ENCODE results near the gene WDFY3. TPM values are rescaled to one million over a fixed set of nuclear protein-coding genes. Genes with fewer than 3 reads are reported as not detected.

WDFY3 gene
- total and polyA plus RNA-seq, 9 of the 15 experiments (the other 6 are each of a cell fraction or from before 2014, with no cell fraction given), result 0.58 to 13.5 (median 9.4) TPM

GRCh38 chr4:84855774-84856173, 110.7 kb downstream of the WDFY3 start (continued):
- TF ChIP-seq ZBTB34 (CRISPR knock-in tag; IDR thresholded peaks at IDR 0.05), result no peak

GRCh38 chr4:84852081-84852480, 114.4 kb downstream of the WDFY3 start:
- DNase-seq (ENCODE audit: extremely low read depth in 1 of 4, low spot score in 3 of 4) (no peak), ATAC-seq (no peak), FAIRE-seq (no peak)
- CTCF ChIA-PET (ENCODE audit: low intra/inter-chr PET ratio), result no interaction called here
- no TSS peak for BruUV-seq (replicated peaks)
- TF ChIP-seq ZNF668 (CRISPR knock-in tag; IDR thresholded peaks at IDR 0.05) (no peak), CHAMP1 (IDR thresholded peaks at IDR 0.05) (no peak), HMBOX1 (IDR thresholded peaks at IDR 0.05) (no peak), ZNF347 (CRISPR knock-in tag; IDR thresholded peaks at IDR 0.05; ENCODE audit: low read depth) (no peak), PTBP1 (IDR thresholded peaks at IDR 0.05; ENCODE audit: low read depth, low read length) (no peak), CCAR2 (IDR thresholded peaks at IDR 0.05; ENCODE audit: low read depth, low read length) (no peak), SMARCE1 (IDR thresholded peaks at IDR 0.05) (no peak), ZNF311 (CRISPR knock-in tag; IDR thresholded peaks at IDR 0.05) (no peak)
- TF ChIP-seq, protein P1, sequence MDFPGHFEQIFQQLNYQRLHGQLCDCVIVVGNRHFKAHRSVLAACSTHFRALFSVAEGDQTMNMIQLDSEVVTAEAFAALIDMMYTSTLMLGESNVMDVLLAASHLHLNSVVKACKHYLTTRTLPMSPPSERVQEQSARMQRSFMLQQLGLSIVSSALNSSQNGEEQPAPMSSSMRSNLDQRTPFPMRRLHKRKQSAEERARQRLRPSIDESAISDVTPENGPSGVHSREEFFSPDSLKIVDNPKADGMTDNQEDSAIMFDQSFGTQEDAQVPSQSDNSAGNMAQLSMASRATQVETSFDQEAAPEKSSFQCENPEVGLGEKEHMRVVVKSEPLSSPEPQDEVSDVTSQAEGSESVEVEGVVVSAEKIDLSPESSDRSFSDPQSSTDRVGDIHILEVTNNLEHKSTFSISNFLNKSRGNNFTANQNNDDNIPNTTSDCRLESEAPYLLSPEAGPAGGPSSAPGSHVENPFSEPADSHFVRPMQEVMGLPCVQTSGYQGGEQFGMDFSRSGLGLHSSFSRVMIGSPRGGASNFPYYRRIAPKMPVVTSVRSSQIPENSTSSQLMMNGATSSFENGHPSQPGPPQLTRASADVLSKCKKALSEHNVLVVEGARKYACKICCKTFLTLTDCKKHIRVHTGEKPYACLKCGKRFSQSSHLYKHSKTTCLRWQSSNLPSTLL (IDR thresholded peaks at IDR 0.05), result no peak
- TF ChIP-seq, protein P2, sequence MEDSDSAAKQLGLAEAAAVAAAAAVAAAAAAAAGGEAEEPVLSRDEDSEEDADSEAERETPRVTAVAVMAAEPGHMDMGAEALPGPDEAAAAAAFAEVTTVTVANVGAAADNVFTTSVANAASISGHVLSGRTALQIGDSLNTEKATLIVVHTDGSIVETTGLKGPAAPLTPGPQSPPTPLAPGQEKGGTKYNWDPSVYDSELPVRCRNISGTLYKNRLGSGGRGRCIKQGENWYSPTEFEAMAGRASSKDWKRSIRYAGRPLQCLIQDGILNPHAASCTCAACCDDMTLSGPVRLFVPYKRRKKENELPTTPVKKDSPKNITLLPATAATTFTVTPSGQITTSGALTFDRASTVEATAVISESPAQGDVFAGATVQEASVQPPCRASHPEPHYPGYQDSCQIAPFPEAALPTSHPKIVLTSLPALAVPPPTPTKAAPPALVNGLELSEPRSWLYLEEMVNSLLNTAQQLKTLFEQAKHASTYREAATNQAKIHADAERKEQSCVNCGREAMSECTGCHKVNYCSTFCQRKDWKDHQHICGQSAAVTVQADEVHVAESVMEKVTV (CRISPR knock-in tag; IDR thresholded peaks at IDR 0.05), result no peak
- no peaks in the 10 kb centered on the region; the same call in 2 of the 3 replicates for H3K36me3 ChIP-seq (ENCODE audit: control insufficient read depth, insufficient read depth, low read length)
- POLR2A ChIA-PET, result interaction anchor here (0.6 kb wide), 1 partner anchor 48 kb away, joined by 3 read pairs; no protein-coding TSS in a partner anchor
- in situ Hi-C loops (cut with MboI) (no loop called here), intact Hi-C loops (cut with micrococcal nuclease) (no loop called here)
- no peaks in the 10 kb centered on the region for H3K9me1 ChIP-seq (ENCODE audit: control insufficient read depth, insufficient read depth, low read length)
- H3K4me2 ChIP-seq (ENCODE audit: insufficient read depth, low read length), result no peak overlapping the region
- no peaks in the 10 kb centered on the region for H3K9me3 ChIP-seq (replicated peaks; ENCODE audit: control insufficient read depth, insufficient read depth, low read depth, low read length)
- no peaks in the 10 kb centered on the region for H3K79me2 ChIP-seq (ENCODE audit: control insufficient read depth, insufficient read depth, low read length)
- H2AFZ ChIP-seq (ENCODE audit: low read depth, low read length), result no peak overlapping the region
- no peaks in the 10 kb centered on the region for H3K27me3 ChIP-seq (ENCODE audit: control insufficient read depth in 2 of 2, insufficient read depth in 2 of 2, low read length in 2 of 2)
- H3K9ac ChIP-seq (ENCODE audit: insufficient read depth in 1 of 2, low read depth in 2 of 2, low read length in 2 of 2), result no peak overlapping the region
- no peak overlapping the region for H3K27ac ChIP-seq (ENCODE audit: extremely low read depth, low read depth, low read length)
- no peaks in the 10 kb centered on the region for H3K4me1 ChIP-seq (replicated peaks in 1 of 2; ENCODE audit: control insufficient read depth in 2 of 2, insufficient read depth in 2 of 2, low read length in 2 of 2)
- no peaks in the 10 kb centered on the region for H4K20me1 ChIP-seq (replicated peaks; ENCODE audit: control insufficient read depth, insufficient read depth, low read length)
- WGBS (ENCODE audit: insufficient coverage, low coverage, missing lambda C conversion rate), result 40% methylated on average over 1 of the region's 1 CpG
- H3K4me3 ChIP-seq, result no peak overlapping the region
